HEK293T (cell line): ENCODE results near the gene ING3.

Experiments
- L3MBTL2 ChIP-seq: fragments of 450-650 bp; conservative IDR thresholded peaks from 2 replicates; pipeline ENCODE4 v1.6.1; 2016; ENCODE audit warnings: mild to moderate bottlenecking
- TF ChIP-seq, protein P1 (sequence below): fragments of 450-650 bp; IDR thresholded peaks from 2 replicates; pipeline ENCODE4 v1.6.1; 2016

DNA sequence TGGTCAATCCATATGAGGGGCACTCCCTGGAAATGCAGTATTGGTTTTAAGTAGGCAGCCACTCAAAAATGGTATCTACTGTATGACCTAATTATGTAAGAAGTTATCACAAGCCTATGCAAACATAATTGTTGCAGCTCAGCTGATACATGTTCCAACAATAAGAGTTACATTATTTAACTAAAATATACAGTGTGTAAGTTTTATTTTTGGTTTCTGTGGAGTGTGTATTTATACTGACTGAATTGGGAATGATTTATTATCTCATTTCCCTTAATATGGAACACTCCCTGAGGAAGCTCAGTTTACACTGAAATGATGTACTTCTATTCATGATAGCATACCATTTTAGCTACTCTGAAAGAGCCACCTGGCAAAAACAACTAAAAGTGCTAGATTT, 2.6 kb upstream of the ING3 start:
- TF ChIP-seq, protein P1, sequence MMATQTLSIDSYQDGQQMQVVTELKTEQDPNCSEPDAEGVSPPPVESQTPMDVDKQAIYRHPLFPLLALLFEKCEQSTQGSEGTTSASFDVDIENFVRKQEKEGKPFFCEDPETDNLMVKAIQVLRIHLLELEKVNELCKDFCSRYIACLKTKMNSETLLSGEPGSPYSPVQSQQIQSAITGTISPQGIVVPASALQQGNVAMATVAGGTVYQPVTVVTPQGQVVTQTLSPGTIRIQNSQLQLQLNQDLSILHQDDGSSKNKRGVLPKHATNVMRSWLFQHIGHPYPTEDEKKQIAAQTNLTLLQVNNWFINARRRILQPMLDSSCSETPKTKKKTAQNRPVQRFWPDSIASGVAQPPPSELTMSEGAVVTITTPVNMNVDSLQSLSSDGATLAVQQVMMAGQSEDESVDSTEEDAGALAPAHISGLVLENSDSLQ: peak; percentile 70
- TF ChIP-seq L3MBTL2: no peak
